GM12892 (cell line): ENCODE measurements around the gene JAKMIP1.

Experiments used
- POLR2A ChIP-seq: IDR thresholded peaks from 2 replicates; pipeline ENCODE4 v1.6.1; 2011; ENCODE audit warnings: low read depth, low read length, control low read depth
- TAF1 ChIP-seq: IDR thresholded peaks from 2 replicates; pipeline ENCODE4 v1.6.1; 2011; ENCODE audit warnings: low read depth, mild to moderate bottlenecking, control low read depth, low read length, borderline replicate concordance

- TF ChIP-seq TAF1 (no peak), POLR2A (no peak)
These were observed 37.5 kb downstream of the JAKMIP1 start for GRCh38 chr4:6162885-6163284.
